ENCODE results near the gene SLC27A3.
A peak's percentile ranks its signal among the peaks of the same experiment; 100 is the strongest.
"Not testable (repeated sequence)": the region's sequence is repeated elsewhere in the genome, so short reads cannot be mapped to it uniquely, and the experiment has no call there.

The SLC27A3 gene

DNA sequence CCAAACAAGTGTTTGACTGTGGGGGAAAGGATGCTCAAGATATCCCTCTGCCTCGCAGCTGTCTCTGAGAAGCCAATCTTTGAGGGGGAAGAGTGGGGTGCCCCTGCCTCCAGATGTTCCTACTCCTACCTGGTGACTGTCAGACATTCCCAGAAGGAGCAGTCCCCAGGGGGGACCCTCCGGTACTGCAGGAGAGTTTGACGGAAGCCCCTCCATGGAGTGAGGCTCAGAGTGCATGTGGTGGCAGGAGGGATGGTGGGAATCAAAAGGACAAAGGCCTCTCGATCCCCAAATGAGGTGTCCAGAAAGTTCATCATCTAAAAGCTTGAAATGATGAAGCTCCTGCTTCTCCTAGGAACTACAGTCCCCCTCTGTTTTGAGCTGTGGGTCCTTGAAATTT is 5.3 kb downstream of the SLC27A3 start:
- no peak for DNase-seq (ENCODE audit: low read depth)

DNA sequence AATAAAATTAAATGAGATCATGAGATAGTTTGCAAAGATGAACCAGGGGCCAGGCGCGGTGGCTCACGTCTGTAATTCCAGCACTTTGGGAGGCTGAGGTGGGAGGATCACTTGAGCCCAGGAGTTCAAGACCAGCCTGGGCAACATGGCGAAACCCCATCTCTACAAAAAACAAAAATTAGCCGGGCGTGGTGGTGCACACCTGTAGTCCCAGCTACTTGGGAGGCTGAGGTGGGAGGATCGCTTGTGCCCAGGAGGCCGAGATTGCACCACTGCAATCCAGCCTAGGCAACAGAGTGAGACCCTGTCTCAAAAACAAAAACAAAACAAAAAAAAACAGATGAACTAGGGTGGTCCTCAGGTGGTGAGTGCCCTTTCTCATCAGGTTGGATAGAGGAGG is 7.4 kb downstream of the SLC27A3 start:
- not testable (repeated sequence) for DNase-seq (ENCODE audit: low read depth)

DNA sequence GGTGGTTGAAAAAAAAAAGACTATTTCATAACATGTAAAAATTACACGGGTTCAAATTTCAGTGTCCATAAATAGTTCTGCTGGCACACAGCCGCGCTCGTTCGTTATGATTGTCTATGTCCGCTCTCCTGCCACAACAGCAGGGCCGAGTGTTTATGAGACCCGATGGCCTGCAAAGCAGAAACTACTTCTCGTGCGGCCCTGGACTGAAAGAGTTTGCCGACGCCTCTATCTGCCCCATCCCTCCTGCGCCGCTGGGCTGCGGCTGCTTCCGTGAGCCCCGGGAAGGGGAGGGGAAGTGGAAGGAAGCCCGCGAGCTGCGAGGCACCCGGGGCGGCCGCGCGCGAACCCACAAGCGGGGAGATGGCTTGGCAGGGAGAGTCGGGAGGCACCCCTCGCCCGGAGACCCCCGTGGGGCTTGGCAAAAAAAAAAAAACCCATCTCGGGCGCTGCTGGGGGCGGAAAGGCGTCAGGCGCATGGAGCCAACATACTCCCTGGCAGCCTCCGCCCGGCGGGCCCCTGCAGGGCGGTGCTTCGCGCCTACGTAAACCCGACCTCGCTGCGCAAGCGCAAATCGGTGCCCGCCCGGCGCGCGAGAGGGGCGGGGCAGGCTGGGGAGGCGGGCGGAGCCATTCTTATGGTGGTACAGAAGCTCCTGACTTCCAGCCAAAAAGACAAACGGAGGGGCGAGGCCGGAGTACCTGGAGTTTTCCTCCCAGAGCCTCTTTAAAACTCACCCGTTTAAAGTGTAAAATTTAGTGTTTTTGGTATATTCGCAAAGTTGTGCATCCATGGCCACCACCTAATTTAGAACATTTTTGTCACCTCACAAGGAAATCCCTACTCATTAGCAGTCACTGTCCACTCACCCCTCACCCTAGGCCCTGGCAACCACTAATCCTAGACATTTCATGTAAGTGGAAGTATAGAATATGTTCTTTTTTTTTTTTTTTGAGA is 8.3 kb downstream of the SLC27A3 start:
- DNase-seq (ENCODE audit: low read depth), result peak; percentile 88

DNA sequence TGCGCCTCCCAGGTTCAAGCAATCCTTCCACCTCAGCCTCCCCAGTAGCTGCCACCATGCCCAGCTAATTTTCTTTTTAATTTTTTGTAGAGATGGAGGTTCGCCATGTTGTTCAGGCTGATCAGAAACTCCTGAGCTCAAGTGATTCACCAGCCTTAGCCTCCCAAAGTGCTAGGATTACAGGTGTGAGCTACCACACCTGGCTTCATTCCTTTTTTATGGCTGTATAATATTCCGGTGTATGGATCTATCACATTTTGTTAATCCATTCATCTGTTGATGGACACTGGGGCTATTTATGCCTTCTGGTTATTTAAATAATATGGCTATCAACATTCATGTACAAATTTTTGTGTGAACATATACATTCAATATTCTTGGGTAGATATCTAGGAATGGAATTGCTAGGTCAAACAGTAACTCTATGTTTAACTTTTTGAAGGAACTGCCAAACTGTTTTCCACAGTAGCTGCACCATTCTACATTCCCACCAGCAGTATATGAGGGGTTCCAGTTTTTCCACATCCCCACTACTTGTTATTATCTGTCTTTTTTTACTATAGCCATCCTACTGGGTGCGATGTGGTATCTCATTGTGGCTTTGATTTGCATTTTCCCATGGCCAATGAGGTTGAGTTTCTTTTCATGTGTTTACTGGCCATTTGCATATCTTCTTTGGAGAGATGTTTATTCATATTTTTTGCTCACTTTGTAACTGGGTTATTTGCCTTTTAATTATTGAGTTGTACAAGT is 11.0 kb downstream of the SLC27A3 start:
- no peak for DNase-seq (ENCODE audit: low read depth)

DNA sequence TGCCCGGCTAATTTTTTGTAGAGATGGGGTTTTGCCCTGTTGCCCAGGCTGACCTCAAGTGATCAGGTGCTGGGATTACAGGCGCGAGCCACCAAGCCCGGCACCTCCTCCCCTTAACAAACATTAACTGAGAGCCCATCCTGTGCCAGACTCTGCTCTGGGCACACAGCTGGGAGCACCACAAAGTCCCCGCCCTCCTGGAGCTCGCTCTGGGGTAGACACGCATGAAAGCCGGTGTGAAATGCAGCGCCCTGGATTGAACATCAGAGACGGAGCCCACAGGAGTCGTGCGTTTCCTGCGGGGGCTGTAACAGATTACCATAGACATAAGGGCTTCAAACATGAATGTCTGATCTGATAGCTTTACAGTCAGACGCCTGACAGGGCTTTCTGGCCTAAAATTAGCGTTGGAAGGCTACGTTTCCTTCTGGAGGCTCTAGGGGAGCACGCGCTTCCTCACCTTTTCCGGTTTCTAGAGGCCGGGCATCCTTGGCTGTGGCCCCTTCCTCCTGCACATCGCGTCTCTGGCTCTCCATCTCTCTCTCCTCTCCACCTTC is 14.3 kb downstream of the SLC27A3 start:
- DNase-seq (ENCODE audit: low read depth), result no peak

DNA sequence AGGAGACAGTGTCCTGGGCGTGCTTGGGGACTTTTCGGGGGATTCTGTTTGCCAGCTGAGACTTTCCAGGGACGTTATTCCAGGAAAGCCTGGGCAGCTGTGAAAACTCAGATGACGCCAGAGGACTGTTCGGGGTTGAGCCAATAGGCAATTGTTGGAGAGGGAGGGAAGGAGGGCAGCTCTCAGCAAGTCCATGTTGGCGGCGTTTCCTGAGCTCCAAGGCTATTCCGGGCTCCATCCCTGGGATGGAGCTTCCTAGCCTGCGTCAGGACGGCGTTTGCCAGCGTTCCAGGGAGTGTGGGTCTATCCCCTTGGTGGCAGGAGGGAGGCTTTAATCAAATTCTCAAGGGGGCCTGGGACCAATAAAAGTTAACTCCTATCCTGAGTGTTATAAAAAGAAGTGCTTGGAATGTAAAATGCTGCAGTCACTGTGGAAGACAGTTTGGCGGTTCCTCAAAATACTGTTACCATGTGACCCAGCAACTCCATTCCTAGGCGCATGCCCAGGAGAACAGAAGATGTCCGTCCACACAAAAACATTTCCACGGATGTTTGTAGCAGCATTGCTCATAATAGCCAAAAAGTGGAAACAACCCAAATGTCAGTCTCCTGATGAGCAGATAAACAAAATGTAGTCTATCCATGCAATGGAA is 15.2 kb downstream of the SLC27A3 start:
- no peak for DNase-seq (ENCODE audit: low read depth)

DNA sequence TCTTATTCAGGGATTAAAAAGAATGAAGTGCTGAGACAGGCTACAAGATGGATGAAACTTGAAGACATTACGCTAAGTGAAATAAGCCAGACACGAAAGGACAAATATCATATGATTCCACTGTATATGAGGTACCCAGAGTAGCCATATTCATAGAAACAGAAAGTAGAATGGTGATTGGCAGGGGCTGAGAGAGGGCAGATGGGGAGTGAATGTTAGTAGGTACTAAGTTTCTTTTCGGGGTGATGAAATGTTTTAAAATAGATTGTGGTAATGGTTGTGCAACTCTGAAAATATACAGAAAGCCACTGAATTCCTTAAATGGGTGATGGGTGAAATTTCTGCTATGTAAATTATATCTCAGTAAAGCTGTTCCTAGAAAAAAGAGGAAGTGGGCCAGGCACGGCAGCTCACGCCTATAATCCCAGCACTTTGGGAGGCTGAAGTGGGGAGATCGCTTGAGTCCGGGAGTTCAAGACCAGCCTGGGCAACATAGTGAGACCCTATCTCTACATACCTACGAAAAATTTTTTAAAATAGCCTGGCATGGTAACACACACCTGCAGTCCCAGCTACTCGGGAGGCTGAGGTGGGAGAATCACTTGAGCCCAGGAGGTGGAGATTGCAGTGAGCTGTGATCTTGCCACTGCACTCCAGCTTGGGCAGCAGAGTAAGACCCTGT is 15.9 kb downstream of the SLC27A3 start:
- peak; percentile 89 for DNase-seq (ENCODE audit: low read depth)

DNA sequence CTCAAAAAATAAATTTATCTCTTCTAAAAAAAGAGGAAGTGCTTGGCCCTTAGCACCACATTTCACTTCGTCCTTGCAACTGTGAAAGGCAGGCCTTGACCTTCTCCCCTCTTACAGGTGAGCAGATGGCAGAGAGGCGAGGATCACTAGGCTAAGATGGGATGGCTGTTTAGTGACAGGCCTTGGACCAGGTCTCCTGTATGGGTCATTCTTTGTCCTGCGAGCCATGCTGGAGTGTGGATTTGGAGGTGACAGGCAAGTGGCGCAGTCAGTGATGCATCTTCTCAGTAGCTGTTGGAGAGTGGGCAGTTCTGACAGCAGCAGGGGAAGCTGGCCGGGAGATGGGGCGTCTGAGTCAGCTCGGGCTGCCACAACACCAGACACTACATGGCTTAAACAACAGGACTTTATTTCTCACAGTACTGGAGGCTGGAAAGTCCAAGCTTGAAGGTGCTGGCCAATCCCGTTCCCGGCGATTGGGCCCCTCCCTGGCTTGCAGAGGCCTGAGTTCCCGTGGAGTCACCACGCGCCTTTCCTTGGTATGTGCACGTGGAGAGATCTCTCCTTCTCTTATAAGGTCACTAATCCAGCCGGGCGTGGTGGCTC is 16.5 kb downstream of the SLC27A3 start:
- no peak for DNase-seq (ENCODE audit: low read depth)

DNA sequence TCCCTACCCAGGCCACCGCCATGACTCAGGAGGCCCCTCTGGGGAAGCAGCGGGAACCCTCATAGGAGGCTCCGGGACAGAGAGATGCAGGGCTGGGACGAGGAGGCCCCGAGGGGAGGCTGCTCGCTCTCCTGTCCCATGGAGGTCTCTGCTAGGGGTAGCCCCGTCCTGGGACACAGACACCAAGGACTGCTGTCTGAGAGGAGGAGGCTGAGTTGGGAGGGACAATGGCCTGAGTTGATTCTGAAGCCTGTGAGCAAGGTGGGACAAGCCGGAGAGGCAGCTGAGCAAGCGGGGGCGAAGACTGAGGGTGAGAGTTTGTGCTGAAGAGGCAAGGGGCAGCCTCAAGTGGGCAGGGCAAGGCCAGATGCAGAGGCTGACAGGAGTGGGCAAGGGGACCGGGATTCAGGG is 17.4 kb downstream of the SLC27A3 start:
- DNase-seq (ENCODE audit: low read depth), result no peak

DNA sequence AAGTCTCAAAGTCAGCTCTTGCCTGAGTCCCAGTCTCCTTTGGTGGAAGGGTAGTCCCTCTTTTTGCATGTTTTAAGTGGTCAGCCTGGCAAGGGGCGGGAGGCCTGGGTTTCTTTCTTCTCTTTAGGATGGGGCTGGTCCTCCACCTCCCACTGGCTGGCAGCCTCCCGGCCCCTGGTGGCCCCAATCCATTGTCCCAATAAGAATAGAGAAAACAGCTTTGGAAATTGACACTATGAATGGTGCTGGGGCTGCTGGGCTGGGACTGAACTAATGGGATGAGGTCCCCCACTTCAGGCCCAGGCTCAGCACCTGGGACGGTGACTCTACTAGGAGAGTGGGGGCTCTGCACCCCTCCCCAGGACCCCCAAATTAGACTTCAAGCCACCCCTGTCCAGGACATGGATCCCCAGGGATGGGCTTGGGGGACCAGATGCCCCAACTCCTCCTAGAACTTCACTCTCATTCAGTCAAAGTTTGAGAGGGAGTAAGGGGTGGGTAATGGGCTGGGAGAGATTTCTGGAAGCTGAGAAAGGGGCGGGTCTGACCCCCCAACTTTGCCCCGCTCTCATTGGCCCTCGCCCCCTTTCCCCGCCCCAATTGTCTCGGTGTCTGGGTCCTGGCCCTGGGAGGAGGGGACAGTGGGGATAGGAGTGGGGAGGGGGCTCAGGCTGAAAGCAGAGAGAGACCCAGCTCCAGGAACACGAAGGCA is 18.2 kb downstream of the SLC27A3 start:
- no peak for DNase-seq (ENCODE audit: low read depth)

DNA sequence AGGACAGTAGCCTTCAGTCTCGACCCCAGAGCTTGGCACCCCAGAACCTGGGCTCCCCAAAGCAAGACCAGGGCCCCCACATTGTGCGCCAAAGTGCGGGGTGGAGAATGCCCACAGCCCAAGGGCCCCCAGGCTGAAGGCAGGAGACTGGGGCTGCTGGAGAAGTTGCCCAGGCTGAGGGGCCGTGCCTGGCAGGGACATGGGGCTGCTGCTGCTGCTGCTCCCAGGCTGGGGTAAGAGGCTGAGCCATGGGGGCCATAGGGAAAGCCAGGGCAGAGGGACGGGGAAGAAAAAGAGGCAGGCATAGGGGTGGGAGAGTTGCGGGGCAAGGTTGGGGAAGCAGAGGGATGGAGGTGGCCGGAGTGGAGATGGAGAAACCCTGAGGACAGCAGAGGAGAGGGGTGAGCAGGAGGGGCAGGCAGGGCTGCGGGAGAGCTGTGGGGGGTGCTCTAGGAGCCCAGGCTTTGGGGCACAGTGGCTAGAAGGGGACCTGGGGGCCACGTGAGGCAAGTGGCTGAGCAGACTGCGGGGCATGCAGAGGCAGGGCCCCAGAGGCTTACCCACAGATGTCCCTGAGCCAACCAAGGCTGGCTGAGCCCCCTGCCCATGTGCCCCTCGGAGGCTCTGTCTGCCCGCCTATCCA is 18.9 kb downstream of the SLC27A3 start:
- no peak for DNase-seq (ENCODE audit: low read depth)

DNA sequence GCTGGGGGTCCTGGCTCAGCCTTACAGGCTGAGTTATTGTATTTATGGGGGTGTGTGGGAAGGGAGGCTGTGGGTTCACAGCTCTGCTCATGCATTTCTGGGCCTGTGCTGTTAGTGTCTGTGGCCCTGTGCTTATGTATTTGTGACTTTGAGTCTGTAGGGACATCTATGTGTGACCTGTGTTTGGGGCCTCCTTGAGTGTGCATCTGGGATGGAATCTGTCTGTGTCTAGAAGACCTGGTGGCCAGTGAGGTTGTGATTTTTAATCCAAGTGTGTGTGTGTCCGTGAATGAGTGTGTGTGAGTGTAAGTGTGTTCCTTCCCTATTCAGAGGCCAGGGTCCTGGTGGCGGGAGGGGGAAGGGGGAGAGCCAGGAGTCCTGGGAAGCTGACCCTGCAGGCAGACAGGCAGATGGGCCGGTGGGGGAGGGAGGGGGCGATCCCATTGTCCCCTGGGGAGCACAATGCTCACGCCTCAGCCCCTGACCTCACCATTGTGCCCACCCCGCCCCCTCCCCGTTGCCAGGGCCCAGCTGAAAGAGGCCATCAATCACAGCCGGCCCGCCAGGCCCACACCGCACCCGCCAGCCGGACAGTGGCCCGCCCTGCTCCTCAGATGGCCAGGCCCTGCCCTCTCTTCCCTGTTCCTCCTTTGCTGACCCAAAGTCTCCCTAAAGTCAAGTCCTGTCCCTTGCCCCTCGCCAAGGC is 19.6 kb downstream of the SLC27A3 start:
- no peak for DNase-seq (ENCODE audit: low read depth)

DNA sequence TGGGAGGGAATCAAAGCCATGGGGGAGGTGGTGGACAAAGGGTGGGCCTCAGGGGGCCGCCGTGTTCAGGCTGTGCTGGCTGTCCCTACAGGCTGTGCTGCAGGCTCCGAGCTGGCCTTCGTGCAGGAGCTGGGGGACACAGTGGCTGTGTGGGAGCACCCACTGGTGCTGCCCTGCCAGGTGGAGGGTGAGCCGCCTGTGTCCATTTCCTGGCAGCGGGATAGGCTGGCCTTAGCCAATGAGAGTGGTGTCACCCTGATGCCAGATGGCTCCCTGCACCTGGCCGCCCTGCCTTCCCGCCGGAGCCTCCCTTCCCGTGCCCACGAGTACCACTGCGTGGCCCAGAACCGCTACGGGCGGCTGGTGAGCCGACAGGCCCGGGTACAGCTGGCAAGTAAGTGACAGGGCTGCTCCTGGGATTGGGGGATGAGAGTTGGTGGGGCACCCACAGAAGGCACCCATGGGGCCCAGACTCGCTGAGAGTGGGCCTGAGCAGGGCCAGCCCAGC is 20.2 kb downstream of the SLC27A3 start:
- no peak for DNase-seq (ENCODE audit: low read depth)

DNA sequence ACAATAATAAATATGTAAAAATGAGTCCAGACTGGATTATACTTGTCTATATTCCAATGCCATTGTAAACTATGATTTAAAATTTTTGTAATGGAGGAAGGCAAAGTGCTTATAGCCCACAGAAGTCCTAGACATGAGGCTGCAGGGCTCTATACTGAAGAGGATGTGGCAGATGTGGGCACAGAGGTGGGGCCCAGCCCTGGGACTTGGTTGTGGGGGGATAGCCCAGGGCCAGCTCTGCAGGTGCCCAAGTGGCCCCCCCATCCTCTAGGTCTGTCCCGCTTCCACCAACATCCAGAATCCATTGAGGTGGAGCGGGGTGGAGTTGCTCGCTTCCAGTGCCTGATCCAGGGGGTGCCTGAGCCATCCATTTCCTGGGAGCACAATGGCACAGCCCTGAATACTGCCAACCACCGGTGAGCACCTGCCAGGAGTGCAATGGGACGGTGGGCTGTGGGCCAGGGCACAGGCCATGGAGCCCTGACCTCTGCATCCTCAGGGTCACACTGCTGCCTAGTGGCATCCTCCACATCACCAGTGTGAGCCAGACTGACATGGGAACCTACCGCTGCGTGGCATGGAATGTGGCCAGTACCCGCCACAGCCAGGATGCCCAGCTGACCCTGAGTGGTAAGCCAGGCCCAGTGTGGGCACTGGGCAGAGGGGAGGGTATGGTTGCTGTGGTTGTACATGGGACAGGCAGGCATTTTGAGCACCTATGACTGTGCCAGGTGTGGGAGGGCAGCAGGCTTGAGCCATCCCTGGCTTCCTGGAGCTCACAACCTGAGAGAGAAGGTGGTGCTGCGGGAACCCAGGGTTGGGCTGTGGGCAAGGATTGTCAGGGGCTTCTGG is 21.0 kb downstream of the SLC27A3 start:
- DNase-seq (ENCODE audit: low read depth), result no peak

DNA sequence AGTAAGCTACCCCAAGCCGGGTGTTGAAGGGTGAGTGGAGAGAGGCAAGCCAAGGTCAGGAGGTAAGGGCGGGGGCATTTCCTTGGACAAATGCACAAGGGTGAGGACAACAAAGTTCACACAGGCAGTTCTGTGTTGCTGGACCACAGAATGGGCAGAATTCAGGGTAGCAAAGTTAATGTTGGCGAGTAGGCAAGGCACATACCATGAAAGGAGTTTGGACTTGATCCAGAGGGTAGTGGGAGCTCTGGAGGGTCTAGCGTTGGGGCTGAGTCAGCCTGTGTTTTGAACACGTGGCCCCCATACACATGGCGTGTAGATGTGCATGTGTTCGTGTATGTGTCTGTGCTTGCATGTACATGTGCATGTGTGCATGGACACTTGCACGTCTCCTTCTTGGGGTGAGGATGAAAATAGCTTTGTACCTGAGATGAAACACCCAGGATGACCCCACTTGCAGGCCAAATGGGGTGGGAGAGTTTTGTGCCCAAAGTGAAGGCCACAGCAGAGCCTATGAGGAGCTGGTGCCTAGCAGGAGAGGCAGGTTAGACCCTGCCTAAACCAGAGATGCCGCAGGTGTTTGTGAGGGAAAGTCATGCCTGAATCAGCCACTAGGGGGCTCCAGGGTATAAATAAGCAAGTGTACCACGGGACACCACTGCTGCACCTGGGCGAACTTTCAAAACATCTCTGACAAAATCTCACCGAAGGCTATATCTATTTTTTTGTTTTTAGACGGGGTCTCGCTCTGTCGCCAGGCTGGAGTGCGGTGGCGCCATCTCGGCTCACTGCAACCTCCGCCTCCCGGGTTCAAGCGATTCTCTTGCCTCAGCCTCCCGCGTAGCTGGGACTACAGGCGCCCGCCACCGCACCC is 21.8 kb downstream of the SLC27A3 start:
- DNase-seq (ENCODE audit: low read depth), result no peak

DNA sequence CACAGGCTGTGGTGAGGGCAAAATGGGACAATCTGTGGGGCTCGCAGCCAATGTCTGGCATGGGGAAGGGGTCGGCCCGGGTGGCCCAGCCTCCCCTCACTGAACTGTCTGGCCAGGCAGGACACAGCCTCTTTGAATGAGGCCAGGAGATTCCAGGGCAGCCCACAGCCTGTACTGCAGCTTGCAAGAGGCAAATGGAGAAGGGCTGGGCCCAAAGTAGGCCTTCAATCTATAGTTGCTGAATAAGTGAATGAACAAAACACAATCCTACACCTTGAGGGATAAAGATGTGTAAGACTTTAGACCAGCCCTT is 23.2 kb downstream of the SLC27A3 start:
- DNase-seq (ENCODE audit: low read depth), result no peak

DNA sequence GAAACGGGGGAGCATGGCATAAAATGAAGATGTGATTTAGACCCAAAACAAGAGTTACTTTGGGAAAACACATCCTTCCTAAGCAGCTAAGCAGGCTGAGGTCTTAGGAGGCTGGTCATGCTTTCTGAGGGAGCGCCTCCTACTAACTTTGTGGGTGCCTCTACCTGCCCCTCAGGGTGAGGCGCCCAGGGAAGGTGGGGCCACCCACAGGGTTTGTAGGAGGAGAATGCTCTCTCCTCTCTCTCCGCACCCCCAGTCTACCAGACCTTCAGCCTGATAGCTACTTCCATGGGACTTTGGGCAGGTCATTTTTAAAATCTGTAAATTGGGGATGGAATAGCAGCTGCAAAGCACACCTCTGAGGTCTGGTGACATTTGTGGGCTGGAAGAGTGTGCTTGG is 23.8 kb downstream of the SLC27A3 start:
- DNase-seq (ENCODE audit: low read depth), result no peak

Measured in fibroblast of the conjunctiva (primary cell).